ENCODE results near the gene AQP6.

Gene AQP6

GRCh38 chr12:50018154-50018553 lies 45.4 kb downstream of the AQP6 start:
- Mint-ChIP-seq H3K36me3 (peaks cover 6% of the 10 kb centered on the region), H3K9me3 (no peaks in the 10 kb centered on the region), H3K4me1 (peaks cover 4% of the 10 kb centered on the region), H3K4me3 (no peak overlapping the region), H3K27me3 (no peaks in the 10 kb centered on the region), H3K27ac (no peak overlapping the region)

DNA sequence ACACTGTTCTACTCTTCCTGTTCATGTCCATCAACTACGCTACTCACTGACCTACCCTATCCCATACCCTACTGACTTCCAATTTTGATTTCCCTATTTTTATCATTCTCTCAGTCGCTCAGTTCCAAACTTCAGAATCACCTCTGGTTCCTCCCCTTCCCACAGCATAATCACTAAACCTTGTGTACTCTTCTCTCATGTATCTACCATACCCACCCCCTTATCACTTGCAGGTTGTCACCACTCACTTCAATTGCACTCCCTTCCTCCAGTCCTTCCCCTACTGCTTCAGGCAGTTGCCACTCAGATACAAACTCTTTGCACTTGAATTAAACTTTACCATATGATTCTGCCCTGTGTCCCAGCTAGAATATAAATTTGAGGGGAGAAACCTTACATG lies 46.2 kb downstream of the AQP6 start:
- H3K27ac Mint-ChIP-seq, result no peak overlapping the region
- no peak overlapping the region for H3K4me3 Mint-ChIP-seq
- H3K9me3 Mint-ChIP-seq, result no peaks in the 10 kb centered on the region
- no peaks in the 10 kb centered on the region for H3K4me1 Mint-ChIP-seq
- peaks cover 4% of the 10 kb centered on the region for H3K36me3 Mint-ChIP-seq
- H3K27me3 Mint-ChIP-seq, result no peaks in the 10 kb centered on the region

- peaks cover 5% of the 10 kb centered on the region for H3K4me1 Mint-ChIP-seq
- no peak overlapping the region for H3K27ac Mint-ChIP-seq
- H3K9me3 Mint-ChIP-seq, result no peaks in the 10 kb centered on the region
- H3K36me3 Mint-ChIP-seq, result peaks cover 2% of the 10 kb centered on the region
- no peak overlapping the region for H3K4me3 Mint-ChIP-seq
- H3K27me3 Mint-ChIP-seq, result no peaks in the 10 kb centered on the region
Measured at GRCh38 chr12:50019524-50019923, 46.8 kb downstream of the AQP6 start.

DNA sequence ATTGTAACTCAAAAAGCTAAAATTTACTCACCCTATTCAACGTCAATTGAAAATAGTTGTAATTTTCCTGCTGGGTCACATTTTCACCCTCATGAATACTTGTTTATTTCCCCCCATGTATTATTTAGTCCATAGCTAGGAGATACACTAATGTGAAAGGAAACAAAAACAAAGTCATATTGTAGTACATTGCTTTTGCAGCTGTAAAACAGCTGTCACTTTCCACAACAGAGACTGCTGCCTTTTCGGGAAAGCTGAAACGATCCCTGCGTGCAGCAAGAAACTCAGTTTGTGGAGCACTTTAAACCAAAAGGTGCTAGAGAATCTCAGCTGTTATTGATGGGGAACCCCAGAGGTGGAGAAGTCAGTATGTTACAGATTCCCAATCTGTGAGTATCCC lies 48.3 kb downstream of the AQP6 start:
- H3K4me3 Mint-ChIP-seq, result no peak overlapping the region
- peaks cover 6% of the 10 kb centered on the region for H3K9me3 Mint-ChIP-seq
- peaks cover 17% of the 10 kb centered on the region for H3K4me1 Mint-ChIP-seq
- no peaks in the 10 kb centered on the region for H3K27me3 Mint-ChIP-seq
- H3K27ac Mint-ChIP-seq, result no peak overlapping the region
- peaks cover 4% of the 10 kb centered on the region for H3K36me3 Mint-ChIP-seq

DNA sequence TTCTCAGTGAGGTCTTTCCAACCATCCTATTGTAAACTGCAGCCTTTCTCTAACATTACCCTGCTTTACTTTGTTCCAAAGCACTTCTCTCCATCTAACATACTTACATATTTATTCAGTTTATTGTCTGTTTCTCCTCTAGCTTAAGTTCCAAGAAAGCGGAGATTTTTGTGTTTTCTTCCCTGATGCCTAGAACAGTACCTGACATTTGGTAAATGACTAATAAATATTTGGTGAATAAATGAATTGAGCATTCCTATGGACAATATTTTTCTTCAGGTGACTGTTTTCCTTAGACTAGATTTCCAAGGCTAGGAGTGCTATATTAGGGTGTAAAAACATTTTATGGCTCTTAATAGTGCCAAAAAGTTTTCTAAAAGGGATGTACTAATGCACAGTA lies 50.2 kb downstream of the AQP6 start:
- Mint-ChIP-seq H3K36me3 (peaks cover 2% of the 10 kb centered on the region), H3K4me1 (peaks cover 17% of the 10 kb centered on the region), H3K27ac (no peak overlapping the region), H3K9me3 (peaks cover 6% of the 10 kb centered on the region), H3K4me3 (no peak overlapping the region), H3K27me3 (no peaks in the 10 kb centered on the region)

- no peak overlapping the region for H3K27ac Mint-ChIP-seq
- H3K4me3 Mint-ChIP-seq, result peak overlapping the region; percentile 96
- peaks cover 17% of the 10 kb centered on the region for H3K4me1 Mint-ChIP-seq
- H3K36me3 Mint-ChIP-seq, result peaks cover 2% of the 10 kb centered on the region
- H3K27me3 Mint-ChIP-seq, result no peaks in the 10 kb centered on the region
- peaks cover 6% of the 10 kb centered on the region for H3K9me3 Mint-ChIP-seq
Measured at GRCh38 chr12:50024227-50024626, 51.5 kb downstream of the AQP6 start.

- Mint-ChIP-seq H3K4me1 (peaks cover 17% of the 10 kb centered on the region), H3K4me3 (peak overlapping the region; percentile 96), H3K27ac (no peak overlapping the region), H3K27me3 (no peaks in the 10 kb centered on the region), H3K36me3 (peaks cover 2% of the 10 kb centered on the region), H3K9me3 (peaks cover 6% of the 10 kb centered on the region)
Measured at GRCh38 chr12:50024805-50025186, 52.0 kb downstream of the AQP6 start.

DNA sequence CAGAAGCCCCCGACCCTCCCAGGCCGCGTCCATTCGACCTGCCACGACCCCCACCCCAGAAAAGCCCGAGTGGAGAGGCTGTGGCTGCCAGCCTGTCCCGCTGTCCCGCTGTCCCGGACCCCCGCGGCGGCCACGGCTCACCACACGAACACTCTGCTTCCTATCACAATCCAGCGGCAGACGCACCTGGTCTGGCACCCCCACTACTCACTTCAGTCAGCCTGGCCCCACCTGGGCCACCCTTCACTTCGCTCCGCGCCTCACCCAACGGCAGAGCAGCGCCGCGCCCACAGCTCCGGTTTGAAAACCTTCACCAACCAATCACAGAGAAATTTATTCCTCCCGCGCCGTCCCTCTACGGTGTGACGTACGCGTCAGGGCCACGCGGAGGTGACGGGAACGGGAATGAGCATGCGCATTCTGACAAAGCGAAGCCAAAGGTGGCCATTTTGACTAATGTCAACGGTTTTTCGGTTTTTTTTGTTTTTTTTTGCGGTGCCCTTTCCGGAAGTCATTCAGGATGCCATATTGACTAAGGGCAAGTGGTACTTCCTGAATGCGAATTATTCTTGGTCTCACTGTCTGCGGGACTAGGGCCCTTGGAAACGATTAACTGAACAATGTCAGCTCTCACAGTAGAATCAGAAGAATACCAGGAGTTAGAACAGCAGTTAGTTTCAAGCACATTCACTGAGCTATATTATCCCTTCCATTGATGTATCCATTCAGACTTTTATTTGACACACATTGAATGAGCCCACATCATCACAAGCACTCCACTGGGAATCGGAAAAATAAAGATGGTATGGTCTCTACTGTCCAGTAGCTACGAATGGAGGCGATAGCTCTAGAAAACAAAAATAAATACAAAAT lies 52.7 kb downstream of the AQP6 start, which contains the start of gene RACGAP1:
Gene RACGAP1 (minus strand): TSS at position 308 of the 873 bp plus-strand sequence. CDS start 8,779 bp downstream, outside the sequence.
- Mint-ChIP-seq H3K4me1 (peaks cover 17% of the 10 kb centered on the region), H3K27me3 (no peaks in the 10 kb centered on the region), H3K9me3 (peaks cover 6% of the 10 kb centered on the region), H3K27ac (peak within 1 kb of the TSS; percentile 88), H3K4me3 (peak within 1 kb of the TSS; percentile 96), H3K36me3 (peaks cover 2% of the 10 kb centered on the region)

DNA sequence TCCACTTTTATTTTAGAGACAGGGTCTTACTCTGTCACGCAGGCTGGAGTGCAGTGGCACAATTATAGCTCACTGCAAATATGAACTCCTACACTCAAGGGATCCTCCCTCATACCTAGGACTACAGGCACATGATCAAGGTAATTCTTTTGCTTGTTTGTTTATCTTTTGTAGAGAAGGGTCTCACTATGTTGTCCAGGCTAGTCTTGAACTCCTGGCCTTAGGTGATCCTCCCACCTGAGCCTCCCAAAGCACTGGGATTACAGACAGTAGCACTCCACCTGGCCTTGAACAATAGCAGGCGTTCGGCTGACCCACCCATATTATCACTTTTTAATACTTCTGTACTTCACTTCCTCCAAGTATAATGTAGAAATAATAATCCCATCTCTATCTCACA lies 53.9 kb downstream of the AQP6 start:
- Mint-ChIP-seq H3K36me3 (peaks cover 2% of the 10 kb centered on the region), H3K4me1 (peaks cover 17% of the 10 kb centered on the region), H3K9me3 (peaks cover 6% of the 10 kb centered on the region), H3K4me3 (no peak overlapping the region), H3K27ac (no peak overlapping the region), H3K27me3 (peaks cover 4% of the 10 kb centered on the region)

All from activated naive CD4-positive, alpha-beta T cell treated with anti-CD3 and anti-CD28 coated beads, Interleukin-2, amount 50 U/mL, for 24 hours (primary cell).